HG02642 (cell line): ENCODE measurements around the gene DUSP16.
"Not testable (repeated sequence)": the region's sequence is repeated elsewhere in the genome, so short reads cannot be mapped to it uniquely, and the experiment has no call there.

Experiments
- ATAC-seq: cut with Tn5 transposase; IDR thresholded peaks from one replicate; pipeline ENCODE4 v1.9.1; 2021; ENCODE audit warnings: mild to moderate bottlenecking; ENCODE audit not compliant: unreplicated experiment, poor library complexity

The DUSP16 gene

GRCh38 chr12:12474931-12475795, 87.5 kb downstream of the DUSP16 start:
- ATAC-seq: peak; percentile 91

- ATAC-seq: peak; percentile 22
These were observed 88.2 kb downstream of the DUSP16 start for GRCh38 chr12:12474471-12474928.

- no peak for ATAC-seq
These were observed 89.4 kb downstream of the DUSP16 start for GRCh38 chr12:12473223-12473622.

GRCh38 chr12:12471982-12472961, 90.4 kb downstream of the DUSP16 start:
- not testable (repeated sequence) for ATAC-seq

DNA sequence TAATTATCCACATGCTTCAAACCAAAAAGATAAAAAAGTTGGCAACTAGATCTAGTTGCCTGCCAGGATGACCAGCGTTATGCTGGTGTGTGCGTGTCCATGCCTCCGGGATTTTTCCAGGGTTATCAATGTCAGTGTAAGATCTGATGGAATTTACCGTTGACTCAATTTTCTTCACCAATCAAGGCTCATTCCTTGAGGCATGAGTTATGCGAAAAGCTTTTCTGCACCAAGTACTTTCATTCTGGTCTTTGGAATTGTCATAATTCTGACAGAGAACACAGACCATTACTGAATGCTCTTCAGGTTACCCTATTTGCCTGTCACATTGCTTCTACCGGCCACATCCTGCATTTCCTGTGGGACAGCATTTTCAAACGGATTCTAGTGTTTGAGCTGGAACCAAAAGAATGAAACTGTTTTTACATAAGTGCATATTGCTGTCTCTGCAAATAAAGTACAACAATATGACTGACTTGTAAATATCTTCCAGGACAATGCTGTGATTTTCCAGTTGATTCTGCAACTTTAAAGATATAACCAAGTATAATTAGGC, 91.8 kb downstream of the DUSP16 start:
- ATAC-seq: no peak

- ATAC-seq: no peak
These were observed 93.3 kb downstream of the DUSP16 start for GRCh38 chr12:12469386-12469785.

- no peak for ATAC-seq
These were observed 94.1 kb downstream of the DUSP16 start for GRCh38 chr12:12468575-12468974.

GRCh38 chr12:12467688-12468261, 94.9 kb downstream of the DUSP16 start:
- ATAC-seq: no peak

- ATAC-seq: no peak
These were observed 95.4 kb downstream of the DUSP16 start for GRCh38 chr12:12467264-12467663.

DNA sequence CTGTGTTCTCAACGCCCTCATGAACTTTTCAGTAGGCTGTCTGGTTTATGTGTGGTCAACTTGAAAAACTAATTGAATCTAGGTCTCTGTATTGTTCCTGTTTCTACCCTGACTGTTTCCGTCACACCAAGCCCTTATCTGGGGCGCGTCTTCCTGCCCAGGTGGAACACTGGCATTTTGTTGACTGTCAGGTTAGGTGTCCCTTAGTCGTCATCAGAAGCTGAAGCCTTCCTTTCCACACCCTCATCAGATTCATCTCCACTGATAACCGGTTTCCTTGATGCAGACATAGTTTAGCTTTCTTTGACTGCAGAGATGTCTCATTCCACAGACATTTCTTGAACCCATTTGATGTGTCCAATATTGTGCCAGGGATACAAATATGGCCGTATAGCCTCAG, 96.5 kb downstream of the DUSP16 start:
- no peak for ATAC-seq

- no peak for ATAC-seq
These were observed 97.1 kb downstream of the DUSP16 start for GRCh38 chr12:12465522-12465921.

GRCh38 chr12:12461923-12462315, 100.7 kb downstream of the DUSP16 start:
- ATAC-seq: no peak

GRCh38 chr12:12460935-12461922, 101.4 kb downstream of the DUSP16 start:
- ATAC-seq: no peak

GRCh38 chr12:12456637-12457036, 106.0 kb downstream of the DUSP16 start:
- ATAC-seq: no peak

DNA sequence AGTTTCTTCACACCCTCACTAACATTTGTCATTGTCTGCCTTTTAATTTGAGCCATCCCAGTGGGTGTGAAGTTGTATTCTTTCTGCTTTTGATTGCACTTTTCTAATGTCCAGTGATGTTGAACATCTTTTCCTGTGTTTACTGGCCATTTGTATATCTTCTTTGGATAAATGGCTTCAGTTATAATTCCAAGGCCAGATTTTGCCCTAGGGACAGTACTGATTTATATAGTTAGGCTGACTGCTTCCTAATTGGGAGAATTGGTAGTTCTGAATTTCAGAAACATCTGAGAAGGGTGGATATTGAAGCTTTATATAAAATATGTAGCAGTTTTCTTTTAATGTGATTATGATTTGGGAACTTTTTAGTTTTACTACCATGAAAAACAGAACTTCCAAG, 108.3 kb downstream of the DUSP16 start:
- no peak for ATAC-seq

- ATAC-seq: no peak
These were observed 109.0 kb downstream of the DUSP16 start for GRCh38 chr12:12453635-12454034.

DNA sequence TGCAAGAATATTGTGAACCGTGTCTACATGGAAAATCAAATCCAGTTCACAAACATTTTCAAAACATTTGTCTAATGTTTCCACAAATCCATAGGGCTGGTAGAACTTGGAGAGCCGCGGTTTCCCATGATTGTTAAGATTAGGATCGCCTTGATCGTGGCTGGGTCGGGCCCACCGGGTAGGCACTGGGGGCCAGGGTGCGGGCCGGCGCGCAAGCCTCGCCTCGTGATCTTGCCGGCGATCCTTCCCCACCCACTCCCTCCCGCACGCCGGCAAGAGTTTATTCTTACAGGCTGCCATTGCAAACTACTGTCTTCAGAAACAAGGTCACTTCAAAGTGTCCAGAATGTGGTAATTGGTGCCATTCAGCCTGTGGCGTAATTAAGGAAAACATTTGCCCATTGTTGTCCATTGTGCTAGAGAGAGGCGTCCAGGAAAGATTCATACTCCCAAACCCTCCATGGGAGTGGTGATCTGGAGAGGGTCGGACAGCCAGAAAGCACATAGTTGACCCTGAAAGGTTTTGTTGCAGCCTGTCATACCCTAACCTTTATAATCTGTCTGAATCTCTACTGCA, 110.2 kb downstream of the DUSP16 start:
- no peak for ATAC-seq

DNA sequence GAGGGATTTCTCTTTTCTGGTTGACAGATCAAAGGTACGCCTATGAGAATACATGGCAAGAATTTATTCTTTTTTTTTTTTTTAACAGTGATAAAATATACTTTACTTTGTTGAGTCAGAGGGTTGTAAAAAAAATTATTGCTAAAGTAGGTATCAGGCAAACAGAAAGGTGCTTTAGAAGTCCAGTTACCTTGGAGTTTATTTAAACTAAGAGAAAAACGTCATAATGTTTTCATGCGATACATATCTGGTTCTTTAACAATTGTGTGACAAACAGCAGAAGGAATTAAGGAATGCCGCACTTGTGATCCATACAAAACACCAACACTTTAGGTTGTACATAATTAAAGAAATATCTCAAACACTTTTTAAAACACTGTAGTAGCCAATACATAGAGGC, 111.6 kb downstream of the DUSP16 start:
- no peak for ATAC-seq

DNA sequence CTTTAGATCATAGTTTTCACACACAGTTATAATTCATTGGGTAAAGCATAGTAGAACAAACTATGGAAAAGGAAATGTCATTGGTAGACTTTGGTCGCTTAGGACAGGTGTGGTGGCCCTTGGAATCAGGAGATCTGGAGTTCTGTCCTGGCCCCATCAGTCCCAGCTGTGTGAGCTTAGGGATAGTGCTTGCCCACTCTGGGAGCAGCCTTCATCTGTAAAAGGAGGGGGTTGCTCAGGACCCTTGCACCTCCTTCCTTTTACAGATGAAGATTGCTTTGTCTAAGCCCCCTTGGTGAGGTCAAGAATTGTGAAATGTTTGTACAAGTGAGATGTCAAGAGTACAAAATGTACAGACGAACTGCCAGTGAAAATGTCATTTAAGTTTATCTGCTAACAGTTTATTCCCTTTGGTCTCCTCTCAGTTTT, 112.6 kb downstream of the DUSP16 start:
- ATAC-seq: no peak
